Measurements from ENCODE around the gene SEC16A. TPM values are rescaled to one million over a fixed set of nuclear protein-coding genes. Genes with fewer than 3 reads are reported as not detected.

The SEC16A gene
- total RNA-seq, 1 donor from 2014 or later: 12.3 TPM

DNA sequence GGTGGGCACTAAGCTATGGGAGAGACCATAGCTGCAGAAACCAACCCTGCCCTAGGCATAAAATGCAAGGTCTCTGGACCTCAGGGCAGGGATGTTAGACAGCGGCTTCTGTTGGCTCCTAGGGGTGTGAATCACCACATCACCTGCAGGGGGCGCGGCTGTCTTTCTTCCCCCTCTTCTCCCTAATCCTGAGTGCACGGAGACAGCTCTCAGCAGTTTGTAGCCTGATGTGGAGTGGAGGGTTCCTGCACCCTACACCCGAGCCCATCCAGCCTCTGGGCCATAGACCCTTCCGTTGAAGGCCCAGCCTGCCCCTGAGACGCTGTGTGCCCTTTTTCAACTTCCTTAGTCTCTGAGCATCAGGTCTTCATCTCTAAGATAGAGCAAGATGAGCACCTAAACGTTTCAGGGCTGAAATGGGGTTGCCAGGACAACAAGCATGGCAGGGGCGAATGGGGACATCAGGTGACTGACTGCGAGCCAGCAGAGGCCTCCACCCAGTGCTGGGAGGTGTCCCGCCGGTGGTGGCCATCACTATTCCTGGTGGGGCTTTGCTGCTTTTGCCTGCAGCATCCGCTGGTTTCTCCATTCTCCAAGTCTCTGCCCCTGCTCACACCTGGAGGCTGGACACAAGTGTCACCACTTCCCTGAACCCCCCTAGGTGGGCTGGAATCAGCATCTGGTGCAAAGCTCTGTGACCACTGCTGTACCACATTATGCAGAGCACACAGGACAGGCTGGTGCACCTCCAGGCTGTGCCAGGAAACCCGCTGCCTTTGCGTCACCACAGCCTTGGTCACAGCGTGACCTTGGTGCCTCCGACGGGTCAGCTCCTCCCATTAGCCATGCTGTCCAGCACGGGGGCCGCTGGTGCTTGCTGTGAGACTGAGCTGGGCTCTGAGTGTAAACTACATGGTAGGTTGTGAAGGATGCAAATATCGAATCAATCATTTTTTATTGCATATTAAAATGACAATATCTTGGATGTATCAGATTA, 2.5 kb upstream of the SEC16A start:
- DNase-seq (ENCODE audit: low spot score): peak; percentile 77

DNA sequence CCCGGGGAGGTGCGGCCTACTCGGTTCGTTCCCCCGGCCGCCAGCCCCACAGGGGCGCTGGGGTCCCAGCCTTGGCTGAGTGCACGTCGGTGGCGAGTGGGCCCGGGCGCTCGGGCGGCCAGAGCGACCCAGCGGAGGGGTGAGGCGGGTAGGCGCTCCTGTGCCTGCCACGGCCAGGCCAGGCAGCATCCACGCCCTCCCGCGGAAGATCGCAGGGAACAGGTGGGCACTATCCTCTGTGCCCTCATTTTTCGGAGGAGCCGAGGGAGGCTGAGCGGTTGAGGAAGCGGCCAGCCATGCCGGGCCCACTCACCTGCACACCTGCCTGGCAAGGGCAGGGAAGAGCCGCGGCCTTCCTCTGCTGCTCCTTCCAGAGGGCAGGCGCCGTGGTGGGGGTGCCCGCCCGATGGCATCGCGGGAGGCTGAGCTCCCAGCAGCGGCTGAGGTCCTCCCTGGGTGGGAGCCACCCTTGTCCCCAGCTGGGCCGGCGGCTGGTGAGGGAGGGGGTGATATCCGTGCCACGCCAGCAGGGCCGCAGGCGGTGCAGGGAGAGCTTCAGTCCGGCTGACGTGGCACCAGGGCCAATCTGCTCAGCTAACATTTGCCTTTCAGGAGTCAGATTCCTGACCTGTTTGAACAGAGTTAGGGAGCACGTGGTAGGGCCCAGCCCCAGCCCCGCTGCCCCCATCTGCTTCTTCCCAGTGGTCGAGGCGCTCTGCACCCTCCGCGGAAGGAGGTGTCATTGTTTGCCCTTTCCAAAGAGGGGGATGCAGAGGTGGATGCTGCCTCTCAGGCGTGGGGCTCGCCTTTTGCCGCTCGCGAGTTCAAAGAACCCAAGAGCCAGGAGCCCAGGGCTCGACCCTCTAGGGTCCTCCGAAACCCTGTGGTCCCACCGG, 1.6 kb upstream of the SEC16A start:
- peak; percentile 14 for DNase-seq (ENCODE audit: low spot score)

DNA sequence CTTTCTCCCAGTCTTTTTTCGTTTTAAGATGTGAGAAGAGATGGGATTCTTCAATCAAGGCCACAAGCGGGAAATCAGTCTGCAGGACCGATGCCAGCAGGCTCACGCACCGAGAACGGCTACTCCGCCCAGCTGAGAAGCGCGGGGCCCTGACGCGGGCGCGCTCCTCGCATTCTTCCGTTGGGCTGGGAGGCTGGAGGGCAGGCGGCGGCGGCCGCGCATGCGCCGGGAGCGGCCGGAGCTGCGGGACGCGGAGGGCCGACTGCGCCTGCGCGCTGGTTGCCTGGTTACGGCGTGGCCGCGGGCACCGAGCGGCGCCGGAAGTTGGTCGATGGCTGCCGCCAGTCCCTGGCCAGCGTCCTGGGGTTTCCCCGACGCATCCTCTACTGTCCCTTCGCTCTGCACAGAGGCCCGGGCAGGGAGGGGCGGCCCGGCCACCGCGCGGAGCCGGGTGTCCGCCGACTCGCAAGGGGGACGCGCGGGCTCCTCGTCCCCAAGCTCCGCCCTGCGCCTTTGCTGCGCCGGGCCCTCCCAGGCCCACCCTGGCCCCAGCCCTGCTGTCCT, 831 bp upstream of the SEC16A start:
- peak; percentile 98 for DNase-seq (ENCODE audit: low spot score)

DNA sequence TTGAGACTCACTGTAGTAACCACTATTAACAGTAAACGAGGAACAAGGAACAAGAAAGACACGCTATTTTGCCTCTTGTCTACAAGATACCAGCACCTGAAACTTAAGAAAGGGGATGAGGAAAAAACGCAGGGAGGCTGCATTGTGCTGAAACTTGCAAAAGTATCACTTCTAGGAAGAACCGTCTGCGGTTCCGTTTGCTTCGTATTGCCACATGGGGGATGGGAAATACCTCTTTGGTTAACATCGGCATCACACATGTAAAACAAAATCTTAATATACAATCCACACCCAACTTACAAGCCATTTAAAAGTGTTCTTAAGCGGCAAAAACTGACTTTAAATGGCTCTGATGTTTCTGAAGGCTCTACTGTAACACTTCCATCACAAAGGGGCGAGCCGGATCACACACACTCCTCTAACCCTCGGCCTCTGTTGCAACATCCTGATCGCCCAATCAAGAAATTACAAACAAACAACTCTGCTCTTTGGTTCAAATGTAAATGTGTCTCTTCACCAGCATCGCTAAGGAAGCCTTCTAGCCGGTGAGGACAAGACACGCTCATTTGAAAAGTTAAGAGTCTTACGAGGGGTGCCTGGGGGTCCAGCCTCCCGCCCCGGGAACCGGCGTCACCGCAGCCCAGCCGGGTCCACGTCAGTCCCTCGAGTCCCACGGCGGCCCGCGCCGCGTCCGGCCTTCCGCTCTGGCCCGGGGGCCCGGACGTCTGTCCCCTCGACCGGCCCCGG, 621 bp downstream of the SEC16A start:
- DNase-seq (ENCODE audit: low spot score): peak; percentile 52

DNA sequence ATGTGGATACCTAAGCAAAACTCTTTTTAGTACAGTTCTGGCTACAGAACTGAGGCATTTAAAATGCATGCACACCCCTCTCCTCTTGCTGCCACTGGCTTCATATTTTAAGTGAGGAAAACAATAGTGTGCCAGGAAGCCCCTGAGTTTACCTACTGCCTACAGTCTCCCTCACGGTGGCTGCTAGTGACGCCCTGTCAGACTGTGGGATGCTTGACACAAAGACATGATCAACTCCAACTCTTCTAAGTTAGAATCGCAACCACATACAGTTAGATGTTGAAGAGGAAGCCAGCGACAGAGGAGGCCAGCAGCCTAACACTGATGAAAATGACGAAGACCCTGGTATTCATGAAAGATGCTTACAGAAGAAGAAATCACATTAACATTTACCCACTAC, 1.3 kb downstream of the SEC16A start:
- no peak for DNase-seq (ENCODE audit: low spot score)

DNA sequence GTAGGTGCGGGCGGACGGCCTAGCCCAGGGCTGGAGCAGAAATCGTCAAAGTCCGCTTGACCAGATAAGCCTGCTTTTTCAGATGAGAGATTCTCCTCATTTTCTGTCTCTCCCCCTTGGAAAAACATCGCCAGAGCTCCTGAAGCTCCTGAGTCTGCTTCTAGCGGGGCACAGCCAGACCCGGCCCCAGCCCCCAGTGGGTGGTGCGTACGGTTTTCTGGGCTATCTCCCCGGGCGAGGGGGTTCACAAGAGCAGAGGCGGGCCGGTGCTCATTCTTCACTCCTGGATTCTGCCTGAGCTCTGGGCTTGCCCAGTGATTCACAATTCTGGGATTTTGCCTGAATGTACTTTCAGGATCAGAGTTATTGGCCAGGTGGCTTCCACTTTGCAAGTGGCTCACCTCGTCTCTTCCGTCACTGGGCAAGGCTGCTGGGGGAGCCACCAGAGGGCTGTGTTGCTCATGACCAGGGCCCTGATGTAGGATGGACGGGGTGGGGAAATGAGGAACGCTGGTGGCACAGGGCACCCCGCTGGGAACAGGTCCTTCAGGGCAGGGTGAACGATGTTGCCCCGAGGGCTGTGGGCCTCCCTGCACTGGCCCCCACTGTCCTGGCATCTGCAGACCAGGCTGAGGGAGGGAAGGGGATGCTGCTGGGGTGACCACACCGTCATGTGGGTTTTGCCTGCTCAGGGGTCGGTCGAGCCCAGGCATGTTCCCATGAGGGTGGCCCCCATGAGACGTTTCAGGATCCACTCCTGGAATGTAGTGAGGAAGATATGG, 6.3 kb downstream of the SEC16A start:
- no peak for DNase-seq (ENCODE audit: low spot score)

DNA sequence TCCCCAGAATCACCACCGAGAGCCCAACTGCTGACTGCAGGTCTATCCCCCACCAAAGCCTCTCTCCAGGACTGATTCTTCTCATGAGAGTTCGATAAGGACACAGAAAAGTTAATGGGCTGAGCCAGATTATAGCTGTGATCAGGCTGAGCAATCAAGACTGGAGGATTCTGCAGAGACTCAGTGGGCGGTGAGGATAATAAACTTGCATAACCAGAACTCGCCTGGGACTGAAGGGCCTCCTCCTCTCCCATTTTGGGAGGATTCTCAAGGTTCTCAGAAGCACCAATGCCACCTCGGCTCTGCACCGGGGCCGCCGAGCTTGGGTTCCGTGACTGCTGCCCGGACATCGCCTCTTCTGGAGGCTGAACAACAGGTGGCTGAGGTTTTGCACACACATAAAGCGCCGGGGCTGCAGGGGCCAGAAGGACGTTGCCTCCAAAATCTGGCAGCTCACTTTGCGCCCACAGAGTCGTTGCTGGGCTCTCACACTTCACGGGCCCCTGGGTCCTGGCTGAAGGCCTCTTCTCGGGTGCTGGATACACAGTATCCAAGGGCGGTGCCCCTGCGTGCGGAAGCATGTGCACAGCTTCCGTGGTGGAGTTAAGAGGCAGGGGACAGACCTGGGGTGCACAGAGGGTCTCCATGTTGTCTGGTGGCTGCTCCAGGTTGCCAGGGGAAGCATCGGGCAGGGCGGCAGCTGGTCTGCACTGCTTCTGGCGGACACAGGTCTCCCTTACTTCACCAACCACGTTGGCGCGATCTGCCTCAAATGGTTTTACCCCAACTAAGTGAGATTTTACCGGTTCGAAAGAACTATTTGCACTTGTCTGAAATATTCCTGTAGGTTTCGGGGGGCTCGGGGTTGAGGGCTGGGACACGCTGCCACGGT, 7.6 kb downstream of the SEC16A start:
- DNase-seq (ENCODE audit: low spot score): no peak

DNA sequence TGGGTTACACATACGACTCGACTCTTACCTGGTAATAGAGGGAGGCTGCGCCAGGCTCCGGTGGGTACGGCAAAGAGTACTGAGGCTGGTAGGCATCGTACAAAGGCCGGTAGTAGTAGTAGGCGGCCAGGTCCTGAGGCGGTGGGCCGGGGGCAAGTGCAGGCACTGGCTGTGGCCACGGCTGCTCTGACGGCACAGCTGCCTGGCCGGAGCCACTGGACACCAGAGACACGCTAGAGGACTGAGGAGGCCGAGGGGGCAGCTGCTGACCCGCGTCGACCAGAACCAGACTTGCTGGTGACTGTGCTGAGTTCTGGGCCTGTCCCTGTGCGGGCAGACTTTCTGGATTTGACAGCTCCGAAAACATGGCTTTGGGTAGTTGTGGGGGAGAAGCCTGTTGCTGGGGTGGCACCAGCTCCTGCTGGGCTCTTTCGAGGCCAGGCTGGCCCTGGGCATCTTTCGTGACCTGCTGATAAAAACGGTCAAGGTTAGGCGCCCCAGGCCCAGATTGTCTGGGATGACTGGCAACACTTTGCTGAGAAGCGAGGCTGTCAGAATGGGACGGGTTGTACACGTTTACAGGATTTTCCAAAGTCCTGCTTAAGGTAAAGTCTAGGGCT, 8.7 kb downstream of the SEC16A start:
- DNase-seq (ENCODE audit: low spot score): no peak

DNA sequence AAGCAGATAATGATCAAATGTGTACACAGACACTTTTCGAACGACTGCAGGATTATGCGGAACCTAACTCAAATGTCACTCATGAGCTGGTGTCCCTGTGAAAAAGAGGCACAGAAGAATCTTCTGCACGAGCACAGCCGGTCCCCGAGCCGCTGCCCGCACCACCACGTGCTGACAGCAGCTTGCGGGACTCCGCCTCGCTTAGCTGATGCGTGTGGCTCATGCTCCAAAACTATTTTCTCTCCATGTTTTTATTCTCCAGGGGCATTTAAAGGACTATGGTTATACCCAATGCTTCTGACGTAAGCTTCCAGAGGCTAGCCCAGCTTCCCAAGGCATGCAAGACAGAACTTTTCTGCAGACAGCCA, 9.5 kb downstream of the SEC16A start:
- DNase-seq (ENCODE audit: low spot score): no peak

DNA sequence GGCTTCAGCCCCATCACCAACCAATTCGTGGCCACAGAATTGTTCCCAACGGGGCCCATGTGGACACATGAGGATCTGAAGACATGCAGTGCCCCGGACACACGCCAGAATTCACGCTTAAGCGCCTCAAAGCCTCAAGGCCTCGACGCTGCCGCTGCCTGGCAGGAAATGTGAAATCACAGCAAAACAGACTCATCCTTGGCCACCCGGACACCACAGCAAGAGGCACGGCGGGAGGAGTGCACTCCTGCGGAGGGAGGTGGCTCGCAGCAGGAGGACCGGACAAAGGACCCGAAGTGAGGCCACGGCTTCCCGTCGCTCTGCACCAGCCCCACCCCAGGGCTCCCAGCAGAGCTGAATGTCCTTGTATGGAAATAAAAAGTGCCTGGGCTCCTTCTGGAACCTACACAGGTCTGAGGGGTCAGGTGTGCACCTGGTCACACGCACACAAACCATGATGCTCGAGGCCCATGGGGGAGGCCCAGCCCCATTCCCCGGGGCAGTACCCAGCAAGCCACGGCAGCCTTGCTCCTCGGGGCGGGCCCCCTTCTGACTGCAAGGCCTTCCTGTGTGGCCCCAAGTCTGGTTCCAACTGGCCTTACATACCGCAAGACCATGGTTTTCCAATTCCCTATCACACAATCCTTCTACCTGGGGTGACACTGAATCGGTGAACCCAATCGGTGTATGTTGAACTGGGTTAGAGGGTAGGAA, 10.0 kb downstream of the SEC16A start:
- no peak for DNase-seq (ENCODE audit: low spot score)

DNA sequence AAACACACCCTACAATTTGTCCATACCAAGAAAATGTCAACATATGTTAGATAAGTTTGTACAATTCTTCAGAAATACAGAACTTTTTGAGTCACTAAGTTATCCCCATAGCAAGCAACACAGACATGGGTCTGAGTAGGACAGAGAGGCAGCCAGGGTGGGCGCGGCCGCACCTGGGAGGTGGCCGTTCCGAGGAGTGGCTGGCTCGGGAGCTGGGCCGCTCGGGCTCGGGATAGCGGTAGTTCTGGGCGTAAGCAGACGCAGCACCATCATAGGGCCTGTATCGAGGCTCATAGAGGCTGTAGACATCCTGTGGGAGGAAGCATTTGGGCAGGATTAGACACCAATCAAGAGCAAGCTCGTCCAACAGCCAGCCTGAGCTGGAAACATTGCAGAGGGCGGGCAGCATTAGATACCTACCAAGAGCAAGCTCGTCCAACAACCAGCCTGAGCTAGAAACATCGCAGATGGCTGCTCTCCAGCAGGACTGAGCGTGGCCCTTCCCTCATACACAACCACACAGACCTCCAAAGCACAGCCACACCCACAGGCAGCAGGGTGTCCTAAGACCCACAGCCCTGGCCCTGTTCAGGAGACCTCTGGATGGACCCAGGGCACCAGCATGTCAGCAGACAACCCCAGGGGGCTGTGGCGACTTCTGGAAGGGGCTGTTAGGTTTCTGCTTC, 10.9 kb downstream of the SEC16A start:
- no peak for DNase-seq (ENCODE audit: low spot score)

DNA sequence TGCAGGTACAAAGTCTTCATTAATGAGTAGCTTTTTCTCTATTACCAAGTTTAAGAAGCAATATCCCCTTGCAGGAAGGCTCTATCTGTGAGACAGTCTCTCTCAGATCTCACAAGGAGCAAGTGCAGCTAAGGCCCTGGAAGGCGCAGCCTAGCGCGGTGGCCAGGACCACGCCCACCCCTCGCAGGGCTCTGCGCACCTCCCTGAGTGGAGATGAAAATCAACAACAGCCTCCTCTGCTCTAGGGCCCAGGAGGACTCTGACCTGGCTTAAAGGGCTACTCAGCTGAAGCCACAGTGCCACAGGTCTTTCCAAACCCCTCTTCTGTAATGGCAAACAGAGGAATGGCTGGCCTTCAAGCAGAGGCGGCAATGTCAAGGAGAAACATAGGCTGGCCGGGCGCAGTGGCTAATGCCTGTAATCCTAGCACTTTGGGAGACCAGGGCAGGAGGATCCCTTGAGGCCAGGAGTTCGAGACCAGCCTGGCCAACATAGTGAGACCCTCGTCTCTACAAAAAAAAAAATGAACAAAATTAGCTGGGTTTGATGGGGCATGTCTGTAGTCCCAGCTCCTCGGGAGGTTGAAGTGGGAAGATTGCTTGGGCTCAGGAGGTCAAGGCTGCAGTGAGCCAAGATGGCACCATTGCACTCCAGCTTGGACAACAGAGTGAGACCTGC, 11.9 kb downstream of the SEC16A start:
- no peak for DNase-seq (ENCODE audit: low spot score)

DNA sequence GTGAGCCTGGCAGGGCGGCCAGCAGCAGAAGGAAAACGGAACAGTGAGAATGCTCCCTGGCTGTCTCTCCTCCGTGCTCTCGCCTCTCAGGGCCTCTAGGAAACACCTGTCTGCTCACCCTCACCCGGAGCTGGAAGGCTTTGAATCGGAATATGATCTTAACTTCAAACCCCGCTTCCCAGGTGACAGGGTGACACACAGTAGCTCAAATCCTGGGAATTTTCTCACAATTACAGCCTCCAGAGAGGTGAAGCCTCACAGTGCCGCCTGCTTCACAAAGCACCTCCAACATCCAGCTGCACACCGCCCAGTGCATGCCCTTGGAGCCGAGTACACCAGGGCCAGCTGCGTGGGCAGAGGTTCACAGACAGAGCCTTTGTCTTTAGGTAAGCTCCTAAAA, 12.5 kb downstream of the SEC16A start:
- no peak for DNase-seq (ENCODE audit: low spot score)

DNA sequence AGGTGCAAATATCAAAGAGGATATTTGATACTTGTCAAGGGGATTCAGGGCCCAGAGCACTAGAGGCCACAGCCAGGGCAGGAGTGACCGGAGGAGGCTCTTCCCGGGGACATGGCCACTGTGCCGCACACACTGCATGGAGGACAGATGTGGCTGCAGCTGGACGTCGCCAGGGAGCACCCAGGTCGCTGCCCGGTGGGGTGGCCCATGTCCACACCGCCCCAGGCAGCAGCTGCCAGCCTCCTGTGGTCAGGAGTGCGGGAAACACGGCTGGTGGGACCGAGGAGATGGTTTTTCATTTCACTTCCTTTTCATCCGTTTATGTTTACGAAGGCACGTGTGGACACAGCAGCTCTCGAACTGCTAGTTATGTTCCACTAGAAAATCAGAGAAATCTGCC, 15.1 kb downstream of the SEC16A start:
- no peak for DNase-seq (ENCODE audit: low spot score)

DNA sequence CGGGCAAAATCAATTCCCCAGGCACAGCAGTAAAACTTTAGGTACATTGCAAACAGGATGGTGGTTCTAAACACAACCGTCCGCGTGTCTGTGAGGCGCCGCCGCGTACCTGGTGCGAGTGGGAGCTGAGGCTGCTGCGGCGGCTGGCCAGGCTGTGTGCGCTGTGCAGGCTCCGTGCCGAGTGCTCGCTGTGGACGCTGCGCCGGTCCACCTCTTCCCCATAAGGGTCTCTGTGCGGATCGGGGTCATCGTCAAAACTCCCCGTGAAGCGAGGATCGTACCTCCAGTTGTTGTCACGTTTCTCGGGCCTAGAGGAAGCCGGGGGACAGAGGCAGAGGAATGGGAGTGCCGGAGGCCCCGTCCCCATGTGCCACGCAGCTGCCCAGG, 16.7 kb downstream of the SEC16A start:
- DNase-seq (ENCODE audit: low spot score): no peak

DNA sequence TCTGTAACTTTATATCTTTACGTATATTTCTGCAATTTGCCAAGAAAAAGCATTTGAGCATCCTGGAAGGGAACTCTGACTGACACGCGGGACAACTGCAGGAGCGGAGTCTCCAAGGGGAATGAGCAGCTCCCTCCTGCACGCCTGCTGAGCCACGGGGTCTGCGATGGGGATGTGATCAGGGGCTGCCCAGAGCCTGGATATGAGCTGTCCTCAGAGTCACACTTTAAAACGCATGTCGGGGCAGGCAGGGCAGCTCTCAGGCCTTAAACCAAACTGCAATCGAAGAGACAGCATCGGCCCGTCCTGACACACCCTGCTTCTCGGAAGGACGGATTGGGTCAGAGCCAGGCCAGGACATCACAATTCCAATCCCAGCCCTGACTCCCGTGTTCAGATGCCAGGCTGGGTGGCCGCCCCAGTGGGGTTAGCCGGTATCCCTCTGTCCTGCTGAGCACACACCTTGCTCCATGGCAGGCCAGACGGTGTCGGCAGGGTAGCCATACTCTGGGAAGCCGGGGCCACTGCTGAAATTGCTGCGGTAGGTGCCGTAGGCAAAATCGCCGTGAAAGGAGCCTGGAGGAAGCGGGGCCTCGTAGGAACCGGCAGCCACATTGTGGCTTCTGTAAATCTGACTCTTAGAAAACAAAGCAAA, 17.2 kb downstream of the SEC16A start:
- DNase-seq (ENCODE audit: low spot score): no peak

DNA sequence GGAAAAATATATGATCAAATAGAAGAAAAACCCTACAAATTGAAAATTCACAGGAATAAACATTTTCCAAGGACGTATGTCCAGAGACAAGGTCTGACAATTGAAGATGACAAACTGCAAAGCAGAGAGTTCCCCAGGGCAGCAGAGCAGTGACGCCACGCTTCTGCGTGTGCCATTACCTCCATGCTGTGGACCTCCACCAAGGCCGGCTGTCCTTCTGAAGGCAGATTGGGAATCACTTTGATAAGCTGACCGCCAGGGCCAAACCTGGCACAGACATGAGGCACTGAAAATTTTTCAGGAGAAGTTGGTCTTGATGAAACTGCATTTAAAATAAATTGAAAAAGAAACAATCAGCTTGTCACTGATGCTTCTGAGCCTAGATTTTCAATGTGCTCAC, 18.6 kb downstream of the SEC16A start:
- no peak for DNase-seq (ENCODE audit: low spot score)
